Measurements from ENCODE around the gene HSBP1L1.
"Not testable (repeated sequence)": the region's sequence is repeated elsewhere in the genome, so short reads cannot be mapped to it uniquely, and the experiment has no call there.

Gene HSBP1L1

GRCh38 chr18:79986726-79987125 is 22.3 kb downstream of the HSBP1L1 start:
- DNase-seq (ENCODE audit: low read depth in 2 of 2): no peak

- no peak for DNase-seq (ENCODE audit: low read depth in 2 of 2)
These were observed 23.1 kb downstream of the HSBP1L1 start for GRCh38 chr18:79987566-79987965.

GRCh38 chr18:79988071-79988450 is 23.6 kb downstream of the HSBP1L1 start:
- DNase-seq (ENCODE audit: low read depth in 2 of 2): peak in 1 of 2 donors; percentile 55

- peak; percentile 56 to 81 for DNase-seq (ENCODE audit: low read depth in 2 of 2)
These were observed 24.2 kb downstream of the HSBP1L1 start, which contains the start of gene TXNL4A for GRCh38 chr18:79988451-79989194. TSS of gene TXNL4A (minus strand) at chr18:79988563. CDS start at chr18:79988392, 171 bp downstream.

GRCh38 chr18:79989195-79989497 is 24.7 kb downstream of the HSBP1L1 start:
- DNase-seq (ENCODE audit: low read depth in 2 of 2): no peak

GRCh38 chr18:79991494-79991893 is 27.1 kb downstream of the HSBP1L1 start:
- DNase-seq (ENCODE audit: low read depth in 2 of 2): no peak

- DNase-seq (ENCODE audit: low read depth in 2 of 2): not testable (repeated sequence)
These were observed 35.3 kb downstream of the HSBP1L1 start for GRCh38 chr18:79999701-80000100.

GRCh38 chr18:80000877-80001276 is 36.4 kb downstream of the HSBP1L1 start:
- DNase-seq (ENCODE audit: low read depth in 2 of 2): no peak

GRCh38 chr18:80002468-80002867 is 38.0 kb downstream of the HSBP1L1 start:
- no peak for DNase-seq (ENCODE audit: low read depth in 2 of 2)

GRCh38 chr18:80004600-80005342 is 40.3 kb downstream of the HSBP1L1 start:
- DNase-seq (ENCODE audit: low read depth in 2 of 2): no peak

- no peak for DNase-seq (ENCODE audit: low read depth in 2 of 2)
These were observed 42.3 kb downstream of the HSBP1L1 start for GRCh38 chr18:80006724-80007123.

GRCh38 chr18:80009661-80010550 is 45.5 kb downstream of the HSBP1L1 start:
- no peak for DNase-seq (ENCODE audit: low read depth in 2 of 2)

GRCh38 chr18:80010551-80010906 is 46.1 kb downstream of the HSBP1L1 start:
- DNase-seq (ENCODE audit: low read depth in 2 of 2): no peak

GRCh38 chr18:80011496-80012137 is 47.2 kb downstream of the HSBP1L1 start:
- DNase-seq (ENCODE audit: low read depth in 2 of 2): not testable (repeated sequence)

- DNase-seq (ENCODE audit: low read depth in 2 of 2): no peak
These were observed 48.3 kb downstream of the HSBP1L1 start for GRCh38 chr18:80012714-80013113.
